ENCODE measurements around the gene PLS3. TPM values are rescaled to one million over a fixed set of nuclear protein-coding genes. Genes with fewer than 3 reads are reported as not detected.

The PLS3 gene
- total and polyA plus RNA-seq, 5 donors from 2014 or later: 1.3 to 5.3 (median 2.9) TPM

GRCh38 chrX:115559672-115560071, 1.3 kb upstream of the PLS3 start:
- peaks cover 5% of the 10 kb centered on the region for H3K27me3 Mint-ChIP-seq
- ATAC-seq (ENCODE audit: low read depth in 2 of 2): no peak

GRCh38 chrX:115560211-115560977, 580 bp upstream of the PLS3 start:
- ATAC-seq (ENCODE audit: low read depth in 2 of 2): no peak
- no peaks in the 10 kb centered on the region for H3K4me1 Mint-ChIP-seq

More at GRCh38 chrX:115559672-115560071, 1.3 kb upstream of the PLS3 start:
- H3K9me3 ChIP-seq (ENCODE audit: control insufficient read depth in 2 of 2, low read length in 2 of 2): no peaks in the 10 kb centered on the region
- Mint-ChIP-seq H3K9me3 (no peaks in the 10 kb centered on the region), H3K4me1 (no peaks in the 10 kb centered on the region), H3K4me3 (no peak overlapping the region), H3K36me3 (no peaks in the 10 kb centered on the region), H3K27ac (no peak overlapping the region)
- peaks cover 8% of the 10 kb centered on the region for H3K4me1 ChIP-seq (ENCODE audit: control insufficient read depth, insufficient read depth, low read length, poor library complexity, severe bottlenecking)
- no peaks in the 10 kb centered on the region for H3K36me3 ChIP-seq (ENCODE audit: control insufficient read depth, insufficient read depth, low read length)
- peaks cover 6% of the 10 kb centered on the region for H3K27me3 ChIP-seq (ENCODE audit: control insufficient read depth, insufficient read depth, low read length)
- no peak overlapping the region for H3K4me3 ChIP-seq (ENCODE audit: low read depth, low read length)
- no peak overlapping the region for H3K27ac ChIP-seq (ENCODE audit: insufficient read depth, low read length, poor library complexity, severe bottlenecking)
- DNase-seq: no peak

GRCh38 chrX:115561605-115562479, 868 bp downstream of the PLS3 start:
- Mint-ChIP-seq H3K4me1 (no peaks in the 10 kb centered on the region), H3K27me3 (peaks cover 5% of the 10 kb centered on the region), H3K36me3 (no peaks in the 10 kb centered on the region), H3K27ac (no peak overlapping the region), H3K9me3 (no peaks in the 10 kb centered on the region), H3K4me3 (peak overlapping the region in 3 of 4 donors; percentile 41 to 66 (median 51))
- ATAC-seq (ENCODE audit: low read depth in 2 of 2) (no peak), DNase-seq (no peak)
- Histone ChIP-seq H3K4me3 (ENCODE audit: low read depth, low read length) (no peak overlapping the region), H3K27ac (ENCODE audit: insufficient read depth, low read length, poor library complexity, severe bottlenecking) (no peak overlapping the region), H3K9me3 (ENCODE audit: control insufficient read depth in 2 of 2, low read length in 2 of 2) (no peaks in the 10 kb centered on the region), H3K36me3 (ENCODE audit: control insufficient read depth, insufficient read depth, low read length) (no peaks in the 10 kb centered on the region), H3K27me3 (ENCODE audit: control insufficient read depth, insufficient read depth, low read length) (peaks cover 6% of the 10 kb centered on the region), H3K4me1 (ENCODE audit: control insufficient read depth, insufficient read depth, low read length, poor library complexity, severe bottlenecking) (peaks cover 8% of the 10 kb centered on the region)

More at GRCh38 chrX:115560211-115560977, 580 bp upstream of the PLS3 start:
- Histone ChIP-seq H3K4me3 (ENCODE audit: low read depth, low read length) (no peak overlapping the region), H3K27me3 (ENCODE audit: control insufficient read depth, insufficient read depth, low read length) (peaks cover 6% of the 10 kb centered on the region), H3K4me1 (ENCODE audit: control insufficient read depth, insufficient read depth, low read length, poor library complexity, severe bottlenecking) (peaks cover 8% of the 10 kb centered on the region), H3K9me3 (ENCODE audit: control insufficient read depth in 2 of 2, low read length in 2 of 2) (no peaks in the 10 kb centered on the region), H3K36me3 (ENCODE audit: control insufficient read depth, insufficient read depth, low read length) (no peaks in the 10 kb centered on the region), H3K27ac (ENCODE audit: insufficient read depth, low read length, poor library complexity, severe bottlenecking) (no peak overlapping the region)
- DNase-seq: no peak
- no peak overlapping the region for H3K27ac Mint-ChIP-seq
- H3K9me3 Mint-ChIP-seq: no peaks in the 10 kb centered on the region
- peaks cover 5% of the 10 kb centered on the region for H3K27me3 Mint-ChIP-seq
- no peak overlapping the region for H3K4me3 Mint-ChIP-seq
- H3K36me3 Mint-ChIP-seq: no peaks in the 10 kb centered on the region

GRCh38 chrX:115562480-115562847, 1.5 kb downstream of the PLS3 start:
- peaks cover 6% of the 10 kb centered on the region for H3K27me3 ChIP-seq (ENCODE audit: control insufficient read depth, insufficient read depth, low read length)
- Mint-ChIP-seq H3K27me3 (peaks cover 5% of the 10 kb centered on the region), H3K9me3 (no peaks in the 10 kb centered on the region), H3K36me3 (no peaks in the 10 kb centered on the region), H3K4me1 (no peaks in the 10 kb centered on the region), H3K4me3 (peak overlapping the region in 1 of 4 donors; percentile 38), H3K27ac (no peak overlapping the region)
- no peaks in the 10 kb centered on the region for H3K36me3 ChIP-seq (ENCODE audit: control insufficient read depth, insufficient read depth, low read length)
- no peak overlapping the region for H3K4me3 ChIP-seq (ENCODE audit: low read depth, low read length)
- ATAC-seq (ENCODE audit: low read depth in 2 of 2): no peak
- H3K9me3 ChIP-seq (ENCODE audit: control insufficient read depth in 2 of 2, low read length in 2 of 2): no peaks in the 10 kb centered on the region
- no peak overlapping the region for H3K27ac ChIP-seq (ENCODE audit: insufficient read depth, low read length, poor library complexity, severe bottlenecking)
- no peak for DNase-seq
- peaks cover 8% of the 10 kb centered on the region for H3K4me1 ChIP-seq (ENCODE audit: control insufficient read depth, insufficient read depth, low read length, poor library complexity, severe bottlenecking)

GRCh38 chrX:115563633-115564162, 2.7 kb downstream of the PLS3 start:
- Mint-ChIP-seq H3K4me1 (no peaks in the 10 kb centered on the region), H3K27ac (no peak overlapping the region), H3K4me3 (no peak overlapping the region), H3K27me3 (peaks cover 5% of the 10 kb centered on the region), H3K9me3 (no peaks in the 10 kb centered on the region), H3K36me3 (no peaks in the 10 kb centered on the region)
- peaks cover 8% of the 10 kb centered on the region for H3K4me1 ChIP-seq (ENCODE audit: control insufficient read depth, insufficient read depth, low read length, poor library complexity, severe bottlenecking)
- H3K9me3 ChIP-seq (ENCODE audit: control insufficient read depth in 2 of 2, low read length in 2 of 2): no peaks in the 10 kb centered on the region
- no peak overlapping the region for H3K27ac ChIP-seq (ENCODE audit: insufficient read depth, low read length, poor library complexity, severe bottlenecking)
- no peak overlapping the region for H3K4me3 ChIP-seq (ENCODE audit: low read depth, low read length)
- H3K27me3 ChIP-seq (ENCODE audit: control insufficient read depth, insufficient read depth, low read length): peaks cover 6% of the 10 kb centered on the region
- ATAC-seq (ENCODE audit: low read depth in 2 of 2): no peak
- no peak for DNase-seq
- no peaks in the 10 kb centered on the region for H3K36me3 ChIP-seq (ENCODE audit: control insufficient read depth, insufficient read depth, low read length)

- Histone ChIP-seq H3K27ac (ENCODE audit: insufficient read depth, low read length, poor library complexity, severe bottlenecking) (no peak overlapping the region), H3K36me3 (ENCODE audit: control insufficient read depth, insufficient read depth, low read length) (no peaks in the 10 kb centered on the region), H3K4me3 (ENCODE audit: low read depth, low read length) (no peak overlapping the region), H3K9me3 (ENCODE audit: control insufficient read depth in 2 of 2, low read length in 2 of 2) (no peaks in the 10 kb centered on the region), H3K27me3 (ENCODE audit: control insufficient read depth, insufficient read depth, low read length) (peaks cover 6% of the 10 kb centered on the region), H3K4me1 (ENCODE audit: control insufficient read depth, insufficient read depth, low read length, poor library complexity, severe bottlenecking) (peaks cover 8% of the 10 kb centered on the region)
- DNase-seq: no peak
- Mint-ChIP-seq H3K4me1 (no peaks in the 10 kb centered on the region), H3K27me3 (peaks cover 5% of the 10 kb centered on the region), H3K27ac (no peak overlapping the region), H3K4me3 (no peak overlapping the region), H3K9me3 (no peaks in the 10 kb centered on the region), H3K36me3 (no peaks in the 10 kb centered on the region)
- ATAC-seq (ENCODE audit: low read depth in 2 of 2): no peak
Observed at GRCh38 chrX:115564243-115564642, 3.3 kb downstream of the PLS3 start.

GRCh38 chrX:115565888-115566287, 4.9 kb downstream of the PLS3 start:
- Mint-ChIP-seq H3K27ac (no peak overlapping the region), H3K9me3 (no peaks in the 10 kb centered on the region), H3K27me3 (peaks cover 5% of the 10 kb centered on the region), H3K4me1 (no peaks in the 10 kb centered on the region), H3K36me3 (no peaks in the 10 kb centered on the region), H3K4me3 (no peak overlapping the region)
- Histone ChIP-seq H3K27ac (ENCODE audit: insufficient read depth, low read length, poor library complexity, severe bottlenecking) (no peak overlapping the region), H3K4me3 (ENCODE audit: low read depth, low read length) (no peak overlapping the region), H3K27me3 (ENCODE audit: control insufficient read depth, insufficient read depth, low read length) (peaks cover 2% of the 10 kb centered on the region), H3K36me3 (ENCODE audit: control insufficient read depth, insufficient read depth, low read length) (no peaks in the 10 kb centered on the region), H3K9me3 (ENCODE audit: control insufficient read depth in 2 of 2, low read length in 2 of 2) (no peaks in the 10 kb centered on the region), H3K4me1 (ENCODE audit: control insufficient read depth, insufficient read depth, low read length, poor library complexity, severe bottlenecking) (peaks cover 7% of the 10 kb centered on the region)
- ATAC-seq (ENCODE audit: low read depth in 2 of 2) (no peak), DNase-seq (no peak)
